NCI-H2081 treated with DMSO at 0.1 percent for 48 hours (cell line): ENCODE data around the gene FA2H.
"Not testable (repeated sequence)": the region's sequence is repeated elsewhere in the genome, so short reads cannot be mapped to it uniquely, and the experiment has no call there.

Experiments used
- DNase-seq: peaks from one replicate; lab custom pipeline; 2025; lab: John Stamatoyannopoulos, UW

The FA2H gene

GRCh38 chr16:74769586-74770190 is 4.9 kb downstream of the FA2H start:
- DNase-seq = no peak

GRCh38 chr16:74768239-74768638 is 6.4 kb downstream of the FA2H start:
- no peak for DNase-seq

GRCh38 chr16:74767749-74768148 is 6.9 kb downstream of the FA2H start:
- DNase-seq = no peak

GRCh38 chr16:74766729-74767128 is 7.9 kb downstream of the FA2H start:
- DNase-seq = no peak

- DNase-seq = not testable (repeated sequence)
These were observed 10.4 kb downstream of the FA2H start for GRCh38 chr16:74764184-74764583.

GRCh38 chr16:74761665-74762064 is 13.0 kb downstream of the FA2H start:
- DNase-seq = no peak

- no peak for DNase-seq
These were observed 14.4 kb downstream of the FA2H start for GRCh38 chr16:74760007-74760767.

- DNase-seq = no peak
These were observed 15.1 kb downstream of the FA2H start for GRCh38 chr16:74759564-74759963.

GRCh38 chr16:74758801-74759200 is 15.8 kb downstream of the FA2H start:
- DNase-seq = no peak

- DNase-seq = no peak
These were observed 17.3 kb downstream of the FA2H start for GRCh38 chr16:74757349-74757748.

- DNase-seq = no peak
These were observed 18.4 kb downstream of the FA2H start for GRCh38 chr16:74756203-74756602.

GRCh38 chr16:74753180-74753579 is 21.4 kb downstream of the FA2H start:
- DNase-seq = no peak

- no peak for DNase-seq
These were observed 21.9 kb downstream of the FA2H start for GRCh38 chr16:74752756-74753155.

- no peak for DNase-seq
These were observed 22.4 kb downstream of the FA2H start for GRCh38 chr16:74752258-74752657.

GRCh38 chr16:74751658-74752057 is 23.0 kb downstream of the FA2H start:
- DNase-seq = no peak

GRCh38 chr16:74749291-74750055 is 25.1 kb downstream of the FA2H start:
- DNase-seq = no peak

- DNase-seq = no peak
These were observed 26.0 kb downstream of the FA2H start for GRCh38 chr16:74748616-74749026.

GRCh38 chr16:74747716-74748615 is 26.7 kb downstream of the FA2H start:
- no peak for DNase-seq

- no peak for DNase-seq
These were observed 28.7 kb downstream of the FA2H start for GRCh38 chr16:74745926-74746325.

- DNase-seq = no peak
These were observed 29.5 kb downstream of the FA2H start for GRCh38 chr16:74745109-74745615.

GRCh38 chr16:74744566-74744965 is 30.1 kb downstream of the FA2H start:
- no peak for DNase-seq
